SK-N-SH (cell line): ENCODE measurements around the gene BRI3. TPM values are rescaled to one million over a fixed set of nuclear protein-coding genes. Genes with fewer than 3 reads are reported as not detected.

Experiments used
- CHD2 ChIP-seq: fragments of 150-350 bp; IDR thresholded peaks from 2 replicates; pipeline ENCODE4 v1.6.1; 2018; ENCODE audit warnings: low read length; ENCODE audit not compliant: partially characterized antibody
- FOSL2 ChIP-seq: IDR thresholded peaks from 2 replicates; pipeline ENCODE4 v1.4.0; 2012; ENCODE audit warnings: low read depth, mild to moderate bottlenecking, moderate library complexity, borderline replicate concordance
- FOXJ3 ChIP-seq: sonication (generic); formaldehyde crosslinking; IDR thresholded peaks from 2 replicates; pipeline ENCODE4 v1.5.1; 2020; ENCODE audit warnings: mild to moderate bottlenecking, missing genetic modification reagents
- FOXM1 ChIP-seq: IDR thresholded peaks from 2 replicates; pipeline ENCODE4 v1.4.0; 2012; ENCODE audit warnings: low read depth, mild to moderate bottlenecking
- GATA2 ChIP-seq: sonication (generic); formaldehyde crosslinking; IDR thresholded peaks from 2 replicates; pipeline ENCODE4 v1.5.0; 2020; ENCODE audit warnings: mild to moderate bottlenecking, missing genetic modification reagents
- MEF2A ChIP-seq: IDR thresholded peaks from 2 replicates; pipeline ENCODE4 v1.4.0; 2012; ENCODE audit warnings: low read depth, borderline replicate concordance
- NFIC ChIP-seq: IDR thresholded peaks from 2 replicates; pipeline ENCODE4 v1.4.0; 2012; ENCODE audit warnings: borderline replicate concordance
- RAD21 ChIP-seq: IDR thresholded peaks from 2 replicates; pipeline ENCODE4 v1.6.1; 2012; ENCODE audit warnings: mild to moderate bottlenecking, low read length
- RFX5 ChIP-seq: IDR thresholded peaks from 2 replicates; pipeline ENCODE4 v1.6.1; 2012; ENCODE audit warnings: mild to moderate bottlenecking, improper control_type of control experiment, low read length
- SMC3 ChIP-seq: IDR thresholded peaks from 2 replicates; pipeline ENCODE4 v1.6.1; 2012; ENCODE audit warnings: low read depth, low read length, improper control_type of control experiment
- TCF12 ChIP-seq: IDR thresholded peaks from 2 replicates; pipeline ENCODE4 v1.4.0; 2012
- TEAD4 ChIP-seq: IDR thresholded peaks from 2 replicates; pipeline ENCODE4 v1.4.0; 2012; ENCODE audit warnings: mild to moderate bottlenecking, borderline replicate concordance; ENCODE audit not compliant: insufficient read depth
- polyA plus RNA-seq, 3 experiments: library from polyadenylated mRNA; depleted of rRNA; stranded (reverse); fragments of >200 nt; gene quantifications; 2 replicates each; pipeline ENCODE4 v1.2.3, GENCODE V29; 2012
- TF ChIP-seq, protein P1 (sequence below): IDR thresholded peaks from 2 replicates; pipeline ENCODE4 v1.6.1; 2012; ENCODE audit warnings: mild to moderate bottlenecking, low read depth, low read length, moderate library complexity
- TF ChIP-seq, protein P2 (sequence below): fragments of 150-350 bp; IDR thresholded peaks from 2 replicates; pipeline ENCODE4 v1.6.1; 2017; ENCODE audit warnings: antibody characterized with exemption, low read length, low read depth, borderline replicate concordance
- TF ChIP-seq, protein P3 (sequence below): IDR thresholded peaks from 2 replicates; pipeline ENCODE4 v1.4.0; 2012; ENCODE audit warnings: low read depth, borderline replicate concordance
- TF ChIP-seq, protein P4 (sequence below): fragments of 200-600 bp; sonication (generic); IDR thresholded peaks from 2 replicates; pipeline ENCODE4 v1.6.1; 2017; ENCODE audit warnings: antibody characterized with exemption, mild to moderate bottlenecking, moderate library complexity

The BRI3 gene
- polyA plus RNA-seq, 1 of the 3 experiments (the other 2 are of a cell fraction): 128 TPM

DNA sequence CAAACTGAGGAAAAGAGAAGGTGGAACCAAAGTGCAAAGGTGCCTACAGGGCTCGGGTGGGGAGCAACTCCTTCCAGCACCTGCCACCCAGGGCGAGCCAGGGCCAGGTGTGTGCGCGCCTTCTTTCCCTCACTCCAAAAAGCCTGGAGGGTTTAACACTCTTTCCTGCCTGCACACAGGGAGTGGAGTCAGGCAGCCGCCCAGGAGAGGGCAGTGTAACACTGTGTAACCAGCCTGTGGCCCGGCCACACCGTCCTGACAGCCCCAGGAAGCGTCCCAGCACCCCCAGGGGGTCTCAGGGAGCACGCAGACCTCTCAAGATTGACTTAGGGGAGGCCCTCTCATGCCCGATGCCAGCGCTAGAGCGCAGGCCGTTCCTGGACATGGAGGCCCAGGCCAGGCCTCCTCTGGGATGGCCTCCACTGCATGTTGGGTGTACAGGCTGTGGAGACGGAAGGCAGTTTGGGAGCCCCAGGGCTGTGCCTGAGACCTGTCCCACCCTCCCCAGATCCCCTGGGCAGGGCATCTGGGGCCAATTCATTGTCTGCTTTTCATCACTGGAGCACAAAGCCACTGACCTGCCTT lies 13.4 kb downstream of the BRI3 start (continued):
- TF ChIP-seq, protein P1, sequence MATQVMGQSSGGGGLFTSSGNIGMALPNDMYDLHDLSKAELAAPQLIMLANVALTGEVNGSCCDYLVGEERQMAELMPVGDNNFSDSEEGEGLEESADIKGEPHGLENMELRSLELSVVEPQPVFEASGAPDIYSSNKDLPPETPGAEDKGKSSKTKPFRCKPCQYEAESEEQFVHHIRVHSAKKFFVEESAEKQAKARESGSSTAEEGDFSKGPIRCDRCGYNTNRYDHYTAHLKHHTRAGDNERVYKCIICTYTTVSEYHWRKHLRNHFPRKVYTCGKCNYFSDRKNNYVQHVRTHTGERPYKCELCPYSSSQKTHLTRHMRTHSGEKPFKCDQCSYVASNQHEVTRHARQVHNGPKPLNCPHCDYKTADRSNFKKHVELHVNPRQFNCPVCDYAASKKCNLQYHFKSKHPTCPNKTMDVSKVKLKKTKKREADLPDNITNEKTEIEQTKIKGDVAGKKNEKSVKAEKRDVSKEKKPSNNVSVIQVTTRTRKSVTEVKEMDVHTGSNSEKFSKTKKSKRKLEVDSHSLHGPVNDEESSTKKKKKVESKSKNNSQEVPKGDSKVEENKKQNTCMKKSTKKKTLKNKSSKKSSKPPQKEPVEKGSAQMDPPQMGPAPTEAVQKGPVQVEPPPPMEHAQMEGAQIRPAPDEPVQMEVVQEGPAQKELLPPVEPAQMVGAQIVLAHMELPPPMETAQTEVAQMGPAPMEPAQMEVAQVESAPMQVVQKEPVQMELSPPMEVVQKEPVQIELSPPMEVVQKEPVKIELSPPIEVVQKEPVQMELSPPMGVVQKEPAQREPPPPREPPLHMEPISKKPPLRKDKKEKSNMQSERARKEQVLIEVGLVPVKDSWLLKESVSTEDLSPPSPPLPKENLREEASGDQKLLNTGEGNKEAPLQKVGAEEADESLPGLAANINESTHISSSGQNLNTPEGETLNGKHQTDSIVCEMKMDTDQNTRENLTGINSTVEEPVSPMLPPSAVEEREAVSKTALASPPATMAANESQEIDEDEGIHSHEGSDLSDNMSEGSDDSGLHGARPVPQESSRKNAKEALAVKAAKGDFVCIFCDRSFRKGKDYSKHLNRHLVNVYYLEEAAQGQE: no peak
- no peak for TF ChIP-seq TEAD4
- TF ChIP-seq GATA2 (CRISPR knock-in tag): no peak
- TF ChIP-seq, protein P2, sequence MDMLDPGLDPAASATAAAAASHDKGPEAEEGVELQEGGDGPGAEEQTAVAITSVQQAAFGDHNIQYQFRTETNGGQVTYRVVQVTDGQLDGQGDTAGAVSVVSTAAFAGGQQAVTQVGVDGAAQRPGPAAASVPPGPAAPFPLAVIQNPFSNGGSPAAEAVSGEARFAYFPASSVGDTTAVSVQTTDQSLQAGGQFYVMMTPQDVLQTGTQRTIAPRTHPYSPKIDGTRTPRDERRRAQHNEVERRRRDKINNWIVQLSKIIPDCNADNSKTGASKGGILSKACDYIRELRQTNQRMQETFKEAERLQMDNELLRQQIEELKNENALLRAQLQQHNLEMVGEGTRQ: no peak
- TF ChIP-seq CHD2: no peak
- TF ChIP-seq FOXM1: no peak
- no peak for TF ChIP-seq TCF12
- no peak for TF ChIP-seq MEF2A
- TF ChIP-seq, protein P3, sequence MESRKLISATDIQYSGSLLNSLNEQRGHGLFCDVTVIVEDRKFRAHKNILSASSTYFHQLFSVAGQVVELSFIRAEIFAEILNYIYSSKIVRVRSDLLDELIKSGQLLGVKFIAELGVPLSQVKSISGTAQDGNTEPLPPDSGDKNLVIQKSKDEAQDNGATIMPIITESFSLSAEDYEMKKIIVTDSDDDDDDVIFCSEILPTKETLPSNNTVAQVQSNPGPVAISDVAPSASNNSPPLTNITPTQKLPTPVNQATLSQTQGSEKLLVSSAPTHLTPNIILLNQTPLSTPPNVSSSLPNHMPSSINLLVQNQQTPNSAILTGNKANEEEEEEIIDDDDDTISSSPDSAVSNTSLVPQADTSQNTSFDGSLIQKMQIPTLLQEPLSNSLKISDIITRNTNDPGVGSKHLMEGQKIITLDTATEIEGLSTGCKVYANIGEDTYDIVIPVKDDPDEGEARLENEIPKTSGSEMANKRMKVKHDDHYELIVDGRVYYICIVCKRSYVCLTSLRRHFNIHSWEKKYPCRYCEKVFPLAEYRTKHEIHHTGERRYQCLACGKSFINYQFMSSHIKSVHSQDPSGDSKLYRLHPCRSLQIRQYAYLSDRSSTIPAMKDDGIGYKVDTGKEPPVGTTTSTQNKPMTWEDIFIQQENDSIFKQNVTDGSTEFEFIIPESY: no peak
- no peak for TF ChIP-seq NFIC
- no peak for TF ChIP-seq FOSL2
- TF ChIP-seq RAD21: peak; percentile 90
- no peak for TF ChIP-seq FOXJ3
- peak; percentile 72 for TF ChIP-seq SMC3
- TF ChIP-seq, protein P4, sequence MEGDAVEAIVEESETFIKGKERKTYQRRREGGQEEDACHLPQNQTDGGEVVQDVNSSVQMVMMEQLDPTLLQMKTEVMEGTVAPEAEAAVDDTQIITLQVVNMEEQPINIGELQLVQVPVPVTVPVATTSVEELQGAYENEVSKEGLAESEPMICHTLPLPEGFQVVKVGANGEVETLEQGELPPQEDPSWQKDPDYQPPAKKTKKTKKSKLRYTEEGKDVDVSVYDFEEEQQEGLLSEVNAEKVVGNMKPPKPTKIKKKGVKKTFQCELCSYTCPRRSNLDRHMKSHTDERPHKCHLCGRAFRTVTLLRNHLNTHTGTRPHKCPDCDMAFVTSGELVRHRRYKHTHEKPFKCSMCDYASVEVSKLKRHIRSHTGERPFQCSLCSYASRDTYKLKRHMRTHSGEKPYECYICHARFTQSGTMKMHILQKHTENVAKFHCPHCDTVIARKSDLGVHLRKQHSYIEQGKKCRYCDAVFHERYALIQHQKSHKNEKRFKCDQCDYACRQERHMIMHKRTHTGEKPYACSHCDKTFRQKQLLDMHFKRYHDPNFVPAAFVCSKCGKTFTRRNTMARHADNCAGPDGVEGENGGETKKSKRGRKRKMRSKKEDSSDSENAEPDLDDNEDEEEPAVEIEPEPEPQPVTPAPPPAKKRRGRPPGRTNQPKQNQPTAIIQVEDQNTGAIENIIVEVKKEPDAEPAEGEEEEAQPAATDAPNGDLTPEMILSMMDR: peak; percentile 87
- TF ChIP-seq RFX5: no peak
